A549 treated with AZD9567 at 1 μM for 4 hours (cell line): Measurements from ENCODE around the gene FAM169A. TPM values are rescaled to one million over a fixed set of nuclear protein-coding genes. Genes with fewer than 3 reads are reported as not detected.

ENCODE experiments used
- total RNA-seq: library from RNA; stranded (reverse); fragments of 200-300 nt; extraction: Qiagen RNA extraction; gene quantifications from 5 replicates; pipeline ENCODE4 v1.2.3, GENCODE V29; 2022; ENCODE audit not compliant: insufficient read depth

Gene FAM169A
- 4.0 to 7.4 TPM (median 6.3 TPM) in 5 replicates for total RNA-seq

GRCh38 chr5:74865804-74866595 is at the start of gene FAM169A:
TSS of gene FAM169A (minus strand) at chr5:74866387. CDS start at chr5:74841676, 24,711 bp downstream.

GRCh38 chr5:74766849-74767578 is 99.2 kb downstream of the FAM169A start, which contains the start of the genes GFM2 and NSA2:
TSS of gene GFM2 (minus strand) at chr5:74767117. CDS start at chr5:74763742, 3,375 bp downstream.
TSS of gene NSA2 (plus strand) at chr5:74767249. CDS start at chr5:74767361, 112 bp downstream.

Other genes with a start within 250 kb of the FAM169A start
- 4.6 to 6.3 TPM (median 5.4 TPM) in 5 replicates for gene ENC1, start 225.7 kb downstream of the FAM169A start, total RNA-seq
- gene HEXB, start 181.2 kb downstream of the FAM169A start, total RNA-seq, result 78.7 to 114 TPM (median 112 TPM) in 5 replicates
- gene GFM2, start 99.3 kb downstream of the FAM169A start, total RNA-seq, result 15.1 to 24.1 TPM (median 22.5 TPM) in 5 replicates
- 124 to 139 TPM (median 125 TPM) in 5 replicates for gene NSA2, start 99.1 kb downstream of the FAM169A start, total RNA-seq
- 0.29 to 0.33 TPM (median 0.31 TPM) in 4 of 5 replicates, not detected in the other for gene GCNT4, start 186.2 kb upstream of the FAM169A start, total RNA-seq